ENCODE data around the gene TARS3.

GRCh38 chr15:101660005-101660404, 64.3 kb downstream of the TARS3 start:
- TF ChIP-seq CTCF (IDR thresholded peaks at IDR 0.05) (no peak), EZH2 (IDR thresholded peaks at IDR 0.05) (no peak)
